ENCODE measurements around the gene DMBT1.

- no peak for TF ChIP-seq CTCF (IDR thresholded peaks at IDR 0.05; ENCODE audit: borderline replicate concordance, extremely low read depth, low read length, poor library complexity, severe bottlenecking)
- TF ChIP-seq EZH2 (IDR thresholded peaks at IDR 0.05; ENCODE audit: borderline replicate concordance, low read depth, low read length, severe bottlenecking): no peak
Measured at GRCh38 chr10:122566632-122567031, 6.1 kb downstream of the DMBT1 start.

Data from DND-41 (cell line).